SK-N-SH (cell line): ENCODE measurements around the gene NCAN.

ENCODE experiments used
- RCOR1 ChIP-seq: fragments of 150-350 bp; IDR thresholded peaks from 2 replicates; pipeline ENCODE4 v1.6.1; 2017; ENCODE audit warnings: antibody characterized with exemption, low read length
- TCF12 ChIP-seq: IDR thresholded peaks from 2 replicates; pipeline ENCODE4 v1.4.0; 2012

DNA sequence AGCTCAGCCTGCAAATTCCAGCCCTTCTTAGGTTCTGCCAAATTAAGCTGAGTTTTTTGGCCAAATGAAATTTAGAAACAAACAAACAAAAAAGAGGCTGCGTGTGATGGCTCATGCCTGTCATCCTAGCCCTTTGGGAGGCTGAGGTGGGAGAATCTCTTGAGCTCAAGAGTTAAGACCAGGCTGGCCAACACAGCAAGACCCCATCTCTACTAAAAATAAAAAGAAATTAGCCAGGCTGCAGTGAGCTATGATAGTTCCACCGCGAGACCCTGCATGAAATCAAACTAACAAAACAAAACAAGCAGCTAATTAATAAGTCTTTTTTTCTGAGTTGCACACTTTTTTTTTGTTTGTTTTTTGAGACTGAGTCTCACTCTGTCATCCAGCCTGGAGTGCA lies 17.9 kb downstream of the NCAN start:
- TF ChIP-seq RCOR1 (no peak), TCF12 (no peak)
